Measurements from ENCODE around the gene SEMA5A.

SEMA5A gene

GRCh38 chr5:9320652-9321051, 225.2 kb downstream of the SEMA5A start:
- Histone ChIP-seq H3K27me3 (ENCODE audit: insufficient read depth, poor library complexity, severe bottlenecking) (no peaks in the 10 kb centered on the region), H3K27ac (replicated peaks) (no peak overlapping the region), H3K4me3 (replicated peaks; ENCODE audit: insufficient read depth, low read length) (no peak overlapping the region)
- no peak for DNase-seq (ENCODE audit: low read depth in 1 of 2, low spot score in 1 of 2)
- TF ChIP-seq CTCF (IDR thresholded peaks at IDR 0.05; ENCODE audit: insufficient read depth, low read length), result no peak
- TF ChIP-seq REST (IDR thresholded peaks at IDR 0.05; ENCODE audit: insufficient replicate concordance, low read depth), result no peak
- TF ChIP-seq SPI1 (IDR thresholded peaks at IDR 0.05; ENCODE audit: borderline replicate concordance, low read depth), result no peak
- no peak for TF ChIP-seq POLR2AphosphoS5 (IDR thresholded peaks at IDR 0.05; ENCODE audit: low read depth)
- TF ChIP-seq GABPA (IDR thresholded peaks at IDR 0.05; ENCODE audit: low read depth), result no peak

- DNase-seq (ENCODE audit: low read depth in 1 of 2, low spot score in 1 of 2), result no peak
These were observed 227.8 kb downstream of the SEMA5A start for GRCh38 chr5:9318031-9318430.

GRCh38 chr5:9316733-9317132, 229.1 kb downstream of the SEMA5A start:
- H3K27ac ChIP-seq (replicated peaks), result no peak overlapping the region
- H3K4me3 ChIP-seq (replicated peaks; ENCODE audit: insufficient read depth, low read length), result no peak overlapping the region
- H3K27me3 ChIP-seq (ENCODE audit: insufficient read depth, poor library complexity, severe bottlenecking), result no peaks in the 10 kb centered on the region
- TF ChIP-seq REST (IDR thresholded peaks at IDR 0.05; ENCODE audit: insufficient replicate concordance, low read depth), result no peak
- no peak for TF ChIP-seq GABPA (IDR thresholded peaks at IDR 0.05; ENCODE audit: low read depth)
- no peak for TF ChIP-seq CTCF (IDR thresholded peaks at IDR 0.05; ENCODE audit: insufficient read depth, low read length)
- no peak for TF ChIP-seq POLR2AphosphoS5 (IDR thresholded peaks at IDR 0.05; ENCODE audit: low read depth)
- TF ChIP-seq SPI1 (IDR thresholded peaks at IDR 0.05; ENCODE audit: borderline replicate concordance, low read depth), result no peak
- DNase-seq (ENCODE audit: low read depth in 1 of 2, low spot score in 1 of 2), result no peak

More at GRCh38 chr5:9318031-9318430, 227.8 kb downstream of the SEMA5A start:
- Histone ChIP-seq H3K4me3 (replicated peaks; ENCODE audit: insufficient read depth, low read length) (no peak overlapping the region), H3K27me3 (ENCODE audit: insufficient read depth, poor library complexity, severe bottlenecking) (no peaks in the 10 kb centered on the region), H3K27ac (replicated peaks) (no peak overlapping the region)
- TF ChIP-seq POLR2AphosphoS5 (IDR thresholded peaks at IDR 0.05; ENCODE audit: low read depth) (no peak), GABPA (IDR thresholded peaks at IDR 0.05; ENCODE audit: low read depth) (no peak), CTCF (IDR thresholded peaks at IDR 0.05; ENCODE audit: insufficient read depth, low read length) (no peak), SPI1 (IDR thresholded peaks at IDR 0.05; ENCODE audit: borderline replicate concordance, low read depth) (no peak), REST (IDR thresholded peaks at IDR 0.05; ENCODE audit: insufficient replicate concordance, low read depth) (no peak)
